GM12801 (cell line): Measurements from ENCODE around the gene C1orf50.

Experiments
- CTCF ChIP-seq: IDR thresholded peaks from one replicate; pipeline ENCODE4 v1.5.1; 2011; ENCODE audit warnings: control low read depth; ENCODE audit not compliant: insufficient read length; ENCODE audit errors: extremely low read depth

C1orf50 gene

GRCh38 chr1:42741706-42742105 lies 25.3 kb upstream of the C1orf50 start:
- TF ChIP-seq CTCF: no peak

GRCh38 chr1:42742141-42742540 lies 24.9 kb upstream of the C1orf50 start:
- no peak for TF ChIP-seq CTCF

- no peak for TF ChIP-seq CTCF
Measured at GRCh38 chr1:42742617-42743316, 24.3 kb upstream of the C1orf50 start.

- no peak for TF ChIP-seq CTCF
Measured at GRCh38 chr1:42743317-42744147, 23.5 kb upstream of the C1orf50 start.

GRCh38 chr1:42744148-42744413 lies 23.0 kb upstream of the C1orf50 start:
- TF ChIP-seq CTCF: no peak

- TF ChIP-seq CTCF: no peak
Measured at GRCh38 chr1:42745851-42746250, 21.2 kb upstream of the C1orf50 start.

GRCh38 chr1:42746436-42747105 lies 20.5 kb upstream of the C1orf50 start:
- no peak for TF ChIP-seq CTCF
